Colonic mucosa (tissue), 4 donors: ENCODE measurements around the gene ZSWIM1. TPM values are rescaled to one million over a fixed set of nuclear protein-coding genes. Genes with fewer than 3 reads are reported as not detected.

Experiments
- DNase-seq: peaks from one replicate; pipeline ENCODE4 v3.0.0-alpha.2; 2020
- H3K27ac ChIP-seq: fragments of 200-600 bp; one replicate; pipeline ENCODE4 v1.8.0; 2021
- H3K27me3 ChIP-seq: fragments of 200-600 bp; one replicate; pipeline ENCODE4 v1.8.0; 2021
- H3K36me3 ChIP-seq: fragments of 200-600 bp; one replicate; pipeline ENCODE4 v1.8.0; 2021
- H3K4me1 ChIP-seq: fragments of 200-600 bp; one replicate; pipeline ENCODE4 v1.8.0; 2021; ENCODE audit warnings: mild to moderate bottlenecking
- H3K4me3 ChIP-seq: fragments of 200-600 bp; one replicate; pipeline ENCODE4 v1.8.0; 2021
- H3K9ac ChIP-seq, 2 donors: one replicate each; pipeline ENCODE4 v1.7.0; 2013; ENCODE audit warnings: control low read depth in 2 of 2, low read depth in 2 of 2, low read length in 2 of 2
- H3K9me3 ChIP-seq: fragments of 200-600 bp; one replicate; pipeline ENCODE4 v1.8.0; 2021
- CTCF ChIP-seq: fragments of 200-600 bp; IDR thresholded peaks from one replicate; pipeline ENCODE4 v1.8.0; 2022; ENCODE audit warnings: antibody characterized with exemption, mild to moderate bottlenecking
- intact Hi-C: fragments of 100-400 bp; cut with DNase I; formaldehyde crosslinking; loops from one replicate; pipeline ENCODE4 v1.14.1; 2022
- total RNA-seq, 2 donors: library from RNA; stranded (reverse); fragmentation: NEBNext Ultra II Directional in 1 of 2; extraction: Animal tissue kit (Norgen Biotek cat#: 25700) in 1 of 2; gene quantifications; one replicate each; pipeline ENCODE4 v1.2.1, GENCODE V29; 2021
- donor health status: healthy.
- donor health status: DM: no; HTN: no; CAD: no.
- donor health status: DM: no; HTN: no; CAD: no.

Gene ZSWIM1
- total RNA-seq, 2 donors from 2014 or later, result 13.3 to 13.4 TPM

GRCh38 chr20:45861221-45862075, 19.6 kb upstream of the ZSWIM1 start:
- peaks cover 11% of the 10 kb centered on the region for H3K4me1 ChIP-seq
- DNase-seq, result peak; percentile 35
- TF ChIP-seq CTCF, result no peak
- no peaks in the 10 kb centered on the region for H3K36me3 ChIP-seq
- H3K27me3 ChIP-seq, result no peaks in the 10 kb centered on the region
- intact Hi-C loops, result no loop called here
- H3K9me3 ChIP-seq, result no peaks in the 10 kb centered on the region
- peak overlapping the region; percentile 53 for H3K27ac ChIP-seq
- no peak overlapping the region for H3K4me3 ChIP-seq
- no peak overlapping the region for H3K9ac ChIP-seq

GRCh38 chr20:45863543-45864470, 17.2 kb upstream of the ZSWIM1 start:
- DNase-seq, result peak; percentile 44
- Histone ChIP-seq H3K9me3 (no peaks in the 10 kb centered on the region), H3K9ac (no peak overlapping the region), H3K27ac (peak overlapping the region; percentile 53), H3K27me3 (no peaks in the 10 kb centered on the region), H3K36me3 (no peaks in the 10 kb centered on the region), H3K4me3 (no peak overlapping the region), H3K4me1 (peaks cover 6% of the 10 kb centered on the region)
- TF ChIP-seq CTCF, result no peak
- intact Hi-C loops, result no loop called here

- intact Hi-C loops, result no loop called here
- peak overlapping the region; percentile 54 for H3K27ac ChIP-seq
- no peak for TF ChIP-seq CTCF
- no peak overlapping the region for H3K4me3 ChIP-seq
- no peaks in the 10 kb centered on the region for H3K27me3 ChIP-seq
- no peaks in the 10 kb centered on the region for H3K36me3 ChIP-seq
- no peak for DNase-seq
- no peaks in the 10 kb centered on the region for H3K9me3 ChIP-seq
- H3K4me1 ChIP-seq, result no peaks in the 10 kb centered on the region
- H3K9ac ChIP-seq, result no peak overlapping the region
Observed at GRCh38 chr20:45866454-45866853, 14.6 kb upstream of the ZSWIM1 start.

- Histone ChIP-seq H3K36me3 (no peaks in the 10 kb centered on the region), H3K9ac (peak overlapping the region in 1 of 2 donors; percentile 34), H3K4me3 (no peak overlapping the region), H3K27ac (peak overlapping the region; percentile 54), H3K4me1 (no peaks in the 10 kb centered on the region), H3K9me3 (no peaks in the 10 kb centered on the region), H3K27me3 (no peaks in the 10 kb centered on the region)
- DNase-seq, result no peak
- no peak for TF ChIP-seq CTCF
- intact Hi-C loops, result no loop called here
Observed at GRCh38 chr20:45867136-45867818, 13.8 kb upstream of the ZSWIM1 start.

GRCh38 chr20:45867819-45868176, 13.2 kb upstream of the ZSWIM1 start:
- H3K4me3 ChIP-seq, result no peak overlapping the region
- no peak for TF ChIP-seq CTCF
- no peaks in the 10 kb centered on the region for H3K36me3 ChIP-seq
- intact Hi-C loops, result no loop called here
- H3K9ac ChIP-seq, result peak overlapping the region in 1 of 2 donors; percentile 34
- no peaks in the 10 kb centered on the region for H3K27me3 ChIP-seq
- no peaks in the 10 kb centered on the region for H3K4me1 ChIP-seq
- H3K27ac ChIP-seq, result peak overlapping the region; percentile 54
- no peaks in the 10 kb centered on the region for H3K9me3 ChIP-seq
- DNase-seq, result no peak
